Measurements from ENCODE around the gene STXBP1. TPM values are rescaled to one million over a fixed set of nuclear protein-coding genes. Genes with fewer than 3 reads are reported as not detected.

STXBP1 gene
- total RNA-seq, 1 donor from 2014 or later, result 36.9 TPM

DNA sequence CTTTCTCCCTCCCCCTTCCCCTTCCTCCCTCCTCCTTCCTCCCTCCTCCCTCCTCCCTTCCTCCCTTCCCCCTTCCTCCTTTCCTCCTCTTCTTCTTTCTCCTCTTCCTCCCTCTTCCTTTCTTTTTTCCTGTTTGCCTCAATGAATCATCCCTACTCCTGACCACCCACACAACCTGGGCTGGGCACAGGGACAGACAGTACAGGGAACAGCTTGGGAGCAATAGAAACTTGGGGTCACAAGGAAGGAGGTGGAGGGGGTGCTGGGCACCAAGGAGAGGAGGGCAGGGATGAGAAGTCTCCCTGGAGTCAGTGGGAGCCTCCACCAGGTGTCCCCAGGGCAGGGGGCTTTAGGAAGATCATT, 108.8 kb downstream of the STXBP1 start:
- H3K27me3 ChIP-seq (ENCODE audit: low read depth), result no peaks in the 10 kb centered on the region
- H3K4me1 ChIP-seq, result peaks cover 32% of the 10 kb centered on the region
- TF ChIP-seq CTCF (IDR thresholded peaks at IDR 0.05; ENCODE audit: borderline replicate concordance), result no peak
- intact Hi-C loops (cut with micrococcal nuclease), result no loop called here
- H3K27ac ChIP-seq (replicated peaks), result no peak overlapping the region
- no peaks in the 10 kb centered on the region for H3K36me3 ChIP-seq
- DNase-seq, result no peak
- H3K9me3 ChIP-seq (replicated peaks), result no peaks in the 10 kb centered on the region
- no peak overlapping the region for H3K4me3 ChIP-seq

DNA sequence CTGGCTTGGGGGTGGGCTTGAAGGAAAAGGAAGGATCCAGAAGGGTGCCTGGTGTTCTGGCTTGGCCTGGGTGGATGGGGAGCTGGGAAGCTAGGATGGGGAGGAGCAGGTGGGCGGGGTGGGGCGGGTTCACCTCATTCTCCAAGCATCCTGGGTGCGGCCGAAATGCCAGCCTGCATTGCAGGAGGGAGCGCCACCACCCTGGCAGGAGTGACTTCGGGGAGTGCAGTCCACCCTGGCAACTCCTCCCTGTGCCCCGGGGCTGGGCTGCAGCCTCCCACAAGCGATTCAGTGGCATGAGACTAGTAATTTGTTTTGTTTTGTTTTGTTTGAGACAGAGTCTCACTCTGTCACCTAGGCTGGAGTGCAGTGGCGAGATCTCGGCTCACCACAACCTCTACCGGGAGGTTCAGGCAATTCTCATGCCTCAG, 109.3 kb downstream of the STXBP1 start:
- no peak for TF ChIP-seq CTCF (IDR thresholded peaks at IDR 0.05; ENCODE audit: borderline replicate concordance)
- H3K4me3 ChIP-seq, result no peak overlapping the region
- no peaks in the 10 kb centered on the region for H3K27me3 ChIP-seq (ENCODE audit: low read depth)
- peaks cover 27% of the 10 kb centered on the region for H3K4me1 ChIP-seq
- DNase-seq, result no peak
- no peaks in the 10 kb centered on the region for H3K9me3 ChIP-seq (replicated peaks)
- no peak overlapping the region for H3K27ac ChIP-seq (replicated peaks)
- H3K36me3 ChIP-seq, result no peaks in the 10 kb centered on the region
- intact Hi-C loops (cut with micrococcal nuclease), result no loop called here

GRCh38 chr9:127722055-127722745, 110.1 kb downstream of the STXBP1 start:
- no peaks in the 10 kb centered on the region for H3K36me3 ChIP-seq
- DNase-seq, result no peak
- peaks cover 23% of the 10 kb centered on the region for H3K4me1 ChIP-seq
- intact Hi-C loops (cut with micrococcal nuclease), result no loop called here
- no peak for TF ChIP-seq CTCF (IDR thresholded peaks at IDR 0.05; ENCODE audit: borderline replicate concordance)
- H3K27me3 ChIP-seq (ENCODE audit: low read depth), result no peaks in the 10 kb centered on the region
- no peaks in the 10 kb centered on the region for H3K9me3 ChIP-seq (replicated peaks)
- H3K4me3 ChIP-seq, result no peak overlapping the region
- H3K27ac ChIP-seq (replicated peaks), result no peak overlapping the region

DNA sequence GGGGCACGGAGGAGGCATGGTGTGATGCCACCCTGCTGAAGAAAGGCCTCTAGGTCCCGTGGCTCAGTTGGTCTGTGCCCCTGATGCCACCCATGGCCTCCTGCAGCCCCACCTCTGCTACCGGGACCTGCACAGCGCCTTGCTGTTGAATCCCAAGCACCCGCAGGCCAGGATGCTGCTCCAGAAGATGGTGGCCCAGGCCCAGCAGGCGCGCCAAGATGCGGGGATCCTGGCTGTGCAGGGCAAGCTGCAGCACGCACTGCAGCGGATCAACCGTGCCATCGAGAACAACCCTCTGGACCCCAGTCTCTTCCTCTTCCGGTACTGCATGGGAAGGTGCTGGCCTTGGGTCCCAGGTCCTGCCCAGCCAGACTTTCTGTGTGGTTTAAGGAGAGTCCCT, 110.9 kb downstream of the STXBP1 start:
- DNase-seq, result no peak
- no peak overlapping the region for H3K27ac ChIP-seq (replicated peaks)
- H3K9me3 ChIP-seq (replicated peaks), result no peaks in the 10 kb centered on the region
- intact Hi-C loops (cut with micrococcal nuclease), result no loop called here
- H3K4me3 ChIP-seq, result no peak overlapping the region
- no peaks in the 10 kb centered on the region for H3K27me3 ChIP-seq (ENCODE audit: low read depth)
- no peak for TF ChIP-seq CTCF (IDR thresholded peaks at IDR 0.05; ENCODE audit: borderline replicate concordance)
- H3K4me1 ChIP-seq, result peaks cover 15% of the 10 kb centered on the region
- no peaks in the 10 kb centered on the region for H3K36me3 ChIP-seq

- intact Hi-C loops (cut with micrococcal nuclease), result no loop called here
- no peak for DNase-seq
Observed at GRCh38 chr9:127723444-127723843, 111.4 kb downstream of the STXBP1 start.

More at GRCh38 chr9:127723444-127723843, 111.4 kb downstream of the STXBP1 start:
- no peak for TF ChIP-seq CTCF (IDR thresholded peaks at IDR 0.05; ENCODE audit: borderline replicate concordance)
- no peaks in the 10 kb centered on the region for H3K9me3 ChIP-seq (replicated peaks)
- no peak overlapping the region for H3K27ac ChIP-seq (replicated peaks)
- H3K27me3 ChIP-seq (ENCODE audit: low read depth), result no peaks in the 10 kb centered on the region
- no peaks in the 10 kb centered on the region for H3K36me3 ChIP-seq
- peaks cover 12% of the 10 kb centered on the region for H3K4me1 ChIP-seq
- H3K4me3 ChIP-seq, result no peak overlapping the region
